Gastrocnemius medialis (tissue), 4 donors: ENCODE data around the gene THOC6. TPM values are rescaled to one million over a fixed set of nuclear protein-coding genes. Genes with fewer than 3 reads are reported as not detected.

Experiments
- ATAC-seq, 2 donors: fragments of 150-250 bp; one replicate each; pipeline ENCODE4 v1.9.1; 2016
- DNase-seq, 2 donors: peaks; one replicate each; pipeline ENCODE4 v3.0.0-alpha.2; 2019
- H3K27ac ChIP-seq, 4 donors: fragments of 200-600 bp; sonication (generic); 1 replicate in 1 of 4; 2 replicates in 3 of 4; pipeline ENCODE4 v1.5.1; 2016 to 2018; ENCODE audit warnings: mild to moderate bottlenecking in 2 of 4, moderate library complexity in 1 of 4
- H3K27me3 ChIP-seq, 3 donors: fragments of 200-600 bp; sonication (generic) in 2 of 3; 1 replicate in 1 of 3; 2 replicates in 2 of 3; pipeline versions ENCODE4 v1.5.1 to v1.6.0; 2016 to 2019; ENCODE audit warnings: mild to moderate bottlenecking in 1 of 3, moderate library complexity in 1 of 3
- H3K36me3 ChIP-seq, 2 donors: fragments of 200-600 bp; sonication (generic) in 1 of 2; one replicate each; pipeline ENCODE4 v1.5.1; 2017 to 2018
- H3K4me1 ChIP-seq, 2 donors: fragments of 200-600 bp; sonication (generic) in 1 of 2; one replicate each; pipeline ENCODE4 v1.5.1; 2016 to 2017; ENCODE audit warnings: mild to moderate bottlenecking in 2 of 2
- H3K4me3 ChIP-seq, 4 donors: fragments of 200-600 bp; sonication (generic) in 3 of 4; 1 replicate in 1 of 4; 2 replicates in 3 of 4; pipeline ENCODE4 v1.5.1; 2016 to 2019; ENCODE audit warnings: mild to moderate bottlenecking in 2 of 4
- H3K9me3 ChIP-seq, 3 donors: fragments of 200-600 bp; sonication (generic) in 2 of 3; 1 replicate in 1 of 3; 2 replicates in 2 of 3; pipeline ENCODE4 v1.5.1; 2016 to 2019
- CTCF ChIP-seq, 5 experiments: fragments of 450-650 bp in 3 of 5; fragments of 200-600 bp in 2 of 5; sonication (generic) in 2 of 5; IDR thresholded peaks in 4 of 5; conservative IDR thresholded peaks in 1 of 5; 1 replicate in 4 of 5; 2 replicates in 1 of 5; pipeline ENCODE4 v1.5.1; 2016 to 2019; ENCODE audit warnings: antibody characterized with exemption in 5 of 5, mild to moderate bottlenecking in 3 of 5, moderate library complexity in 3 of 5
- POLR2A ChIP-seq, 2 donors: fragments of 450-650 bp; IDR thresholded peaks; one replicate each; pipeline ENCODE4 v1.6.1; 2017; ENCODE audit warnings: antibody characterized with exemption in 2 of 2, mild to moderate bottlenecking in 2 of 2, moderate library complexity in 2 of 2
- in situ Hi-C, 4 donors: fragments of 200-750 bp; cut with MboI; loops; one replicate each; pipeline versions ENCODE4 v1.15.0 to v1.8.0; 2017; ENCODE audit warnings: low sequenced_read_pairs in 4 of 4
- intact Hi-C: fragments of 100-400 bp; cut with DNase I; formaldehyde crosslinking; loops from one replicate; pipeline ENCODE4 v1.15.1; 2023; ENCODE audit warnings: low total_unique reads
- total RNA-seq, 4 donors: library from RNA; depleted of rRNA; stranded (reverse); fragments of >200 nt; gene quantifications; one replicate each; pipeline versions ENCODE4 v1.1.0 to v1.2.3, GENCODE V29; 2016

The THOC6 gene
- total RNA-seq, 4 donors from 2014 or later = 15.0 to 31.1 (median 21.5) TPM

- DNase-seq = peak in 1 of 2 donors; percentile 71
- Histone ChIP-seq H3K27me3 (no peaks in the 10 kb centered on the region), H3K36me3 (no peaks in the 10 kb centered on the region), H3K27ac (peak overlapping the region; percentile 40 to 79 (median 66)), H3K4me1 (peaks cover 23 to 25% of the 10 kb centered on the region in 2 donors), H3K4me3 (no peak overlapping the region), H3K9me3 (no peaks in the 10 kb centered on the region)
- ATAC-seq = peak; percentile 9 to 45
- in situ Hi-C loops = no loop called here
- intact Hi-C loops = loop anchor here (1.0 kb wide), 1 partner anchor 24 kb away; no protein-coding TSS in a partner anchor
- no peak for TF ChIP-seq CTCF (IDR thresholded peaks at IDR 0.05 in 4 of 5, conservative IDR thresholded peaks at IDR 0.05 in 1 of 5)
- no peak for TF ChIP-seq POLR2A (IDR thresholded peaks at IDR 0.05)
Observed at GRCh38 chr16:2985462-2985861, 38.4 kb upstream of the THOC6 start.

GRCh38 chr16:2985893-2986355 lies 37.9 kb upstream of the THOC6 start:
- peak in 1 of 2 donors; percentile 75 for DNase-seq
- Histone ChIP-seq H3K36me3 (no peaks in the 10 kb centered on the region), H3K27ac (peak overlapping the region; percentile 40 to 79 (median 66)), H3K9me3 (no peaks in the 10 kb centered on the region), H3K27me3 (no peaks in the 10 kb centered on the region), H3K4me3 (no peak overlapping the region), H3K4me1 (peaks cover 23% of the 10 kb centered on the region in 2 donors)
- intact Hi-C loops = loop anchor here (1.0 kb wide), 2 partner anchors 25 to 45 kb away; no protein-coding TSS in a partner anchor
- no peak for TF ChIP-seq CTCF (IDR thresholded peaks at IDR 0.05 in 4 of 5, conservative IDR thresholded peaks at IDR 0.05 in 1 of 5)
- in situ Hi-C loops = no loop called here
- peak; percentile 11 to 60 for ATAC-seq

- ATAC-seq = no peak
- TF ChIP-seq CTCF (IDR thresholded peaks at IDR 0.05 in 4 of 5, conservative IDR thresholded peaks at IDR 0.05 in 1 of 5) (no peak), POLR2A (IDR thresholded peaks at IDR 0.05) (no peak)
- no peaks in the 10 kb centered on the region for H3K27me3 ChIP-seq
- peaks cover 20 to 23% of the 10 kb centered on the region in 2 donors for H3K4me1 ChIP-seq
- in situ Hi-C loops = no loop called here
- no peak for DNase-seq
- no peak overlapping the region for H3K4me3 ChIP-seq
- H3K36me3 ChIP-seq = no peaks in the 10 kb centered on the region
- intact Hi-C loops = loop anchor here (1.0 kb wide), 1 partner anchor 45 kb away; no protein-coding TSS in a partner anchor
- H3K9me3 ChIP-seq = no peaks in the 10 kb centered on the region
- no peak overlapping the region for H3K27ac ChIP-seq
Observed at GRCh38 chr16:2986623-2987188, 37.1 kb upstream of the THOC6 start.

GRCh38 chr16:2987286-2987685 lies 36.5 kb upstream of the THOC6 start:
- Histone ChIP-seq H3K36me3 (no peaks in the 10 kb centered on the region), H3K9me3 (no peaks in the 10 kb centered on the region), H3K27ac (no peak overlapping the region), H3K4me3 (no peak overlapping the region), H3K27me3 (no peaks in the 10 kb centered on the region), H3K4me1 (peaks cover 20 to 23% of the 10 kb centered on the region in 2 donors)
- no peak for TF ChIP-seq POLR2A (IDR thresholded peaks at IDR 0.05)
- TF ChIP-seq CTCF (IDR thresholded peaks at IDR 0.05 in 4 of 5, conservative IDR thresholded peaks at IDR 0.05 in 1 of 5) = no peak
- ATAC-seq (no peak), DNase-seq (no peak)
- in situ Hi-C loops (no loop called here), intact Hi-C loops (no loop called here)
